NCI-H82 treated with DMSO at 0.1 percent for 48 hours (cell line): ENCODE measurements around the gene KLF16.
A peak's percentile ranks its signal among the peaks of the same experiment; 100 is the strongest.
"Not testable (repeated sequence)": the region's sequence is repeated elsewhere in the genome, so short reads cannot be mapped to it uniquely, and the experiment has no call there.

Experiments
- DNase-seq: peaks from one replicate; lab custom pipeline; 2025; ENCODE audit not compliant: unreplicated experiment; lab: John Stamatoyannopoulos, UW

Gene KLF16

DNA sequence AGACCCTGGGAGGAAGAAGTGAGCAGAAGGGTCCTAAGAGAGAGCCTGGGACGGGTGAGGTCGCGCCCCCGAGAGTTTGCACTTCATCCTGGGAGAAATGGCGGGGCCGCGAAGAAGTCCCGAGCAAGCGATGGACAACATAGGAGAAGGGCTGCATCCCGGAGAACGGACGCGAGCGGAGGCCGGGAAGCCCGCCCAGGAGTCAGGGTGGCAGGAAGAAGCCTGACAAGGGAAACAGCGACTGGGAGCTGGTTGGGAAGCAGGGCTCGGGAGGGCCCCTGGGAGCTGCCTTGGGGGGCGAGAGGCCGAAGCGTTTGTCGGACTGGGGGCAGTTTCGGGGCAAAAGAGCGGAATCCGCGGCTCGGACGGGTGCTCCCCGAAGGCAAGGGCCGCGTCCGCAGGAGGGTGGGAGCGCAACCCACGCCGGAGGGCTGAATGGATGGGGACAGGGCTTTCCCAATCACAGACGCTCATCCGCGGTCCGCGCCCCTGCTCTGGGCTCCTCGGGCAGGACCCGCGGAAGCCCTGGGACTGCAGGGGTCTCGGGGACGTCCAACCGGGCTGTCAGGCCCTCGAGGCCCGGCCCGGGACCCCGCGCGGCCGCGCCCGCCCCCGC, 21.4 kb upstream of the KLF16 start:
- DNase-seq: no peak

DNA sequence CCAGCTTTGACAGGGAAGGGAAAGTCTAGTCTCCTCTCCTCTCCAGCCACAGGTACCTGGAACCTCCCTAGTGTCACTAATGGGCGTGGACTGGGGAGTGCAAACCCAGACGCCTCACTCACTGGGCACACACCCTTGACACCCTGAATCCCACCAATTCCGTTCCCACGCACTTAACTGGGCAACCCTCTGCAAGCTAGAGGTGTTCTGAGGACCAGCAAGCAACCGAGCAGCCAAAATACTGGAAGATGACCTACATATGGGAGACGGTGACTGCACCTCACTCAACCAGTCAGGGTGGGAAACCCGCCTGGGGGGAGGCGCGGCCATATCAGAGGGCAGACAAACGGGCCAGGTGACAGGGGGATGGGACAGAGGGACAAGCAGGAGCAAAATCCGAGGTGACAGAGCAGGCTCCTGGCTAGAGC, 20.9 kb upstream of the KLF16 start:
- no peak for DNase-seq

DNA sequence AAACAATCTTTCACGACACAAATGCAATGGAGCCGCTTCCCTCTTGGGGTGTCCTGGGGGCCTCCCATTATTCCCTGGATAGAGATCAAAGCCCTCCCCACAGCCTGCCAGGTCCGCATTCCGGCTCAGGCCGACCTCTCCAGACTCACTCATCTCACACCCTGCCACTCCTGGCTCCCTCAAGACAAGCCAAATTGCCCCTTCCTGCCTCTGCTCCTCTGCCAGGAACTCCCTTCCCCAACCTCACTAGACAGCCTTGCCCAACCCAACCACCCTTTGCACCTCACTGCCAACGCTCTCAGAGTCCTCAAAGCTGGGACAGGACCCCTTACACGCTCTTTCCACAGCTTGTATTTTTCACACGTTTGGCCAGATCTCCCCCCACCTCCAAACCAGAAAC, 20.4 kb upstream of the KLF16 start:
- no peak for DNase-seq

DNA sequence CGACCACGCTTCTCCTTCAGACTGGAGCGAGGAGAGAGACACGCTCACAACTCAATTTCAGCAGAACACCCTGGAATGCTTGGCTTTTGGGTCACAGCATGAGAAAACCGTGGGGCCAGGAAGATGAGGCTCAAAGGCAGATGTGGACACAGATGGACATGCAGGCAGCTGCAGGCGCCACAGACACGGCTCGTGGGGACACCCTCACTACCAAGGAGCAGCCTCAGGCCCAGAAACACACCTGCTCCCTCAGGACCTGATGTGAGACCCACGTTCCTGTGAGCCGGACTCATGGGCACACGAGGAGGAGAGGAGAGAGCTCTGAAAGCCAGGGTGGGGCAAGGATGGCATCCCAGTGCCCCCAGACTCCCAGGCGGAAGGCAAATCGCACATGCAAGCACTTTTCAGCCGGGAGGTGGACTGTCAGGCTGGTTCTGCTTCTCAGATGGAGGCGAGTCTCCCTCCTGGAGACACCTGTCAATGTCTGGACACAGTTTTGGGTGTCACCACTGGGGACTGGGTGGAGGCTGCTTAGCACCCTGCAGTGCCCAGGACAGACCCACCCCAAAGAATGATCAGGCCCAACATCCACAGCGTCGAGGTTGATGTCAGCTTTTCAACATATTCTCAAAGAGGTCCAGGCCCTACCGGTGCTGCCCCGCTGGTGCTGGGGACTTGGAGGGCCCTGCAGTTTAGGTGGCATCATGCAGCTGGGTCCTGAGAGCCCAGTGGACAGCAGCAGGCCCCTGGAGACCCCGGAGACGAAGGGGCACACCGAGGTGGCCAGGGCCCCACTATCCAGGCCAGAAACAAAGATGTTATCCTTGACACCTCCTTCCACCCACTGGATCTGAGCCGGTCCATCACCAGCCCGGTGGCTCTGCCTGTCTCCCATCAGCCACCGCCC, 19.7 kb upstream of the KLF16 start:
- DNase-seq: no peak

DNA sequence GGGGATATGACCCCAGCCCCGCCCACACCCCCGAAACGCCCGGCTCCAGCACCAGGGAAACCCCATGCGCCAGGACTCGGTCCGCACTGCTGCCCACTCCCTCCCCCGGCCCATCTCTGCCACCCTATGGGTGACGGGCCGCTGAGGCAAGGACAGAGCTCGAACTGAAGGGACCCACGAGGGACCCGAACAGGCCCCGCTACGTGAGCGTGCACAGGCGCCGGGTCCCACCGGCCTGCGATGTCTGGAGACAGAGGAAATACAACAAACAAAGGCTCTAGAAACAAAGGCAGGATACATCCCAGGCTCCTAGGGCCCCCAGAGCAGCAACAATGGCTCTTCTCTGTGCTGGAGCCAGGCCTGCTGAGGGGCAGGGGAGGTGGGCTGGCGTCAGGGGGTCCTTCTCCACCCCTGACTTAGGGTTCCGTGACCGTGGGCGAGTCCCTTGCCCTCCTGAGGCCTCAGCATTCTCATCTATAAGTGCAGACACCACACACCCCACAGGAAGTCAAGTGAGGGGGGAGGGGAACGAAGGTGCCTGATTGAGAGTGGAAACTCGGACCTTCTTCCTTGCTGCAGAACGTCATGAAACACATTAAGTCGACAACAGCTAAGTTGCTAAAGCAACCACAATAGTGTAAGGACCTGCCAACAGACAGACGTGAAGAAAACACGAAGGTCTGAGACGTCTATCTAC, 18.9 kb upstream of the KLF16 start:
- DNase-seq: no peak

DNA sequence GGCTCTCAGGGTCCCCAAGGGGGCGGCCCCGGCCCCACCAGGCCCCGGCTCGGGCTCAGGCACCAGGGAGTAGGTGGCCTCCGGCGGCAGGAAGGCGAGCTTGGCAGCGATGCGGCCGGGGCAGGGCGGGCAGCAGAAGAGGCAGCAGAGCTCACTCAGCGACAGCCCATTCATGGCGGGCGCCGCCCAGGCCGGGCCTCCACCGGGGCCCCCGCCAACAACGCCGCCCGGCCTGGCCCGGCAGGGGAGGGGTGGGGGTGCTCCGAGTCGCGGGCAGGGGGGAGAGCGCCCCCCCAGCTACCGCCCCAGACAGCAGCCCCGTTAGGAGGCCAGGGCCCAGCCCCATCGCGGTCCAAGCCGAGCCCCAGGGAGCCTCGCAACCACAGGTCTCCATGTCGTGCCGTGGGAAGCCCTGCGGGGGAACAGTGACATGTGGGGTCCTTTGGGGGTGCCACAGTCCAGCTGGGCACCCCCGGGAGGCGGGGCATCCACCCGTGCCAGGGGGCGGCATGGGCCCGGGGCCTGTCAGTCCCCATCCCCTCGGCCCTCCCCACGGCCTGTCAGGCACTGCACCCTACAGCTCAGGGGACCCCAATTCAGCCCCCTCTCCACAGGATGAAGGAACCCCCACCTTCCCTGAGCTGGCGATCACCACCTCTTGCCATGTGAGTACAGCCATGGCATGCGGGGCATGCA, 18.2 kb upstream of the KLF16 start:
- DNase-seq: not testable (repeated sequence)

DNA sequence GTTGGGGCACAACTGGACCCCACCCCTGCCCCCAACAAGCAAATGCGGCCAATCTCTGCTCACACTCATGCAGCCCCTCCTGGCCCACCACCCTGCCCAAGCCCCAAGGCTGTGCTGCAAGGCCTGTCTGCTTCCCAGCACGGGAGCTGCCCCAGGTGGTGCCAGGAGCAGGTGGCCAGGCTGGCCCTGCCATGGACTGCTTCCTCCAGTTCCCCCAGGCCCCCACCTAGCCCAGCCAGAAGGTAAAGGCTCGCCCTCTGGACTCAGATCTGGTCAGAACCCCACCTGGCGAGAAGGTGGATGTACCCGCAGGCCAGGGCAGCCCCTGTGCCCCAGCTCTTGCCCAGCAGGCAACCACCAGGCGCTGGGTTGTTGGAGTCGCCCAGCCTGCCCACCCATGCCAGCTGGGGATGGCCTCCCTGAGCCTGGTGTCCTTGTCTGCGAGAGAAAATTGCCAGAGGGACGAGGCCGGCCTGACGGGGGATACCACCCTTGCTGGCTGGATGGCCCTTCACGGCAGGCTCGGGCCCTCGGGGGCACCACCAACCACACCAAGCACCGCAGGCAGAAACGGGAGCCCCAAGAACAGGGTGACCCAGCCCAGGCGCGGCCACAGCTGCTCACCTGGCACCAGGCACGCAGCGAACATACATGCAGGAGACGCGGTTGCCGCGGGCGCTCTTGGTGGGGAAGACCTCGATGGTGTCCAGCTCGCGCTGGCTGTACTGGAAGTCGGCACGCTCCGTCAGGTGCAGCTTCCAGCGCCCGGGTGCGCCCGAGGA, 17.4 kb upstream of the KLF16 start:
- DNase-seq: no peak

DNA sequence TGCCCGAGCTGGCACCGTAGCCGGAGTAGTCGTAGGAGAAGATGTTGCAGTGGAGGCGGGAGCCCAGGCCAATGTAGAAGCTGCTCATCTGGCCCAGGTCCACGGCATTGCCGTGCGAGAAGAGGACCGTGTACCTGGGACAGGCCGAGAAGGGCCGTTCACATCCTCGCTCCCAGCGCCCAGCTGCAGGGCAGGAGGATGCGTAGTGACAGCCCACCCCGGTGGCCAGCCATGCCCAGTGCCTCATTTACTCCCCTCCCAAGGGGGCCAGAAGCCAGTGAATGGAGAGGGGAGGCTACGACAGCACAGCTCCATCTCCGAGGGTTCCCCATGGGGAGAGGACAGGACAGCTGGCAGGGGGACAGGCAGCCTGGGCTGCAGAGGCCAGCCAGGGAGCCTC, 16.6 kb upstream of the KLF16 start:
- not testable (repeated sequence) for DNase-seq

DNA sequence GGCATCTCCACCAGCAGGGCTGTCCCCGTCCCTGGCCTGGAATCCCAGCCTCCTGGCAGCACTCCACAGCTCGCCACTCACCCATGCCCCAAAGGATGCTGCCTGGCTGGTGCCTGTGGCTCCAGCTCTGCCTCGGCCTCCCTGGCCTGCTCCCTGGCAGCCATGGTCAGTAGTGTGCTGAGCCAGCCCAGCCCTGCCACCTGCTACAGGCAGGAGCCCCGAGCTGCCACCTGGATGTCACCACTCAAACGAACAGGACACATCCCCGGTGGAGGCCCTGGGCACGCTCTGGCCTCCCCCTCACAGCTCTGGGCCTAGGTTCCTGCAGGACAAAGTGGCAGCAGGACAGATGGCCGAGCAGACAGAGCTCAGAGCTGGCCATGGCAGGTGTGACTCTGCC, 15.2 kb upstream of the KLF16 start:
- DNase-seq: not testable (repeated sequence)

DNA sequence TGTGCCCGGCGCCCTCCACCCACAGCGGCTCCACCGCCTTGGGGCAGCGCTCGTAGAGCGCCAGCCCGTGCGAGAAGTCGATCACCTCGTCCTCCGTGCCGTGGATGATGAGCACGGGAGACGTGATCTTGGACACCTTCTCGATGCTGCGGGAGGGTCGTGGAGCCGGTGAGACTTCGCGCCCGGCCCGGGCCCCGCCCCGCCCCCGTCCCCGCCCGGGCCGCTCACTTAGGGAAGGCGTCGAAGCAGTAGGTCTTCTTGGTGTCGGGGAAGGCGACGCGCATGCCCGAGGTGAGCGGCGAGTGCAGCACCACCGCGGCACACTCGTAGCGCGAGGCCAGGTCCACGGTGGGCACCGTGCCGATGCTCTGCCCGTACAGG, 13.9 kb upstream of the KLF16 start:
- DNase-seq: not testable (repeated sequence)

DNA sequence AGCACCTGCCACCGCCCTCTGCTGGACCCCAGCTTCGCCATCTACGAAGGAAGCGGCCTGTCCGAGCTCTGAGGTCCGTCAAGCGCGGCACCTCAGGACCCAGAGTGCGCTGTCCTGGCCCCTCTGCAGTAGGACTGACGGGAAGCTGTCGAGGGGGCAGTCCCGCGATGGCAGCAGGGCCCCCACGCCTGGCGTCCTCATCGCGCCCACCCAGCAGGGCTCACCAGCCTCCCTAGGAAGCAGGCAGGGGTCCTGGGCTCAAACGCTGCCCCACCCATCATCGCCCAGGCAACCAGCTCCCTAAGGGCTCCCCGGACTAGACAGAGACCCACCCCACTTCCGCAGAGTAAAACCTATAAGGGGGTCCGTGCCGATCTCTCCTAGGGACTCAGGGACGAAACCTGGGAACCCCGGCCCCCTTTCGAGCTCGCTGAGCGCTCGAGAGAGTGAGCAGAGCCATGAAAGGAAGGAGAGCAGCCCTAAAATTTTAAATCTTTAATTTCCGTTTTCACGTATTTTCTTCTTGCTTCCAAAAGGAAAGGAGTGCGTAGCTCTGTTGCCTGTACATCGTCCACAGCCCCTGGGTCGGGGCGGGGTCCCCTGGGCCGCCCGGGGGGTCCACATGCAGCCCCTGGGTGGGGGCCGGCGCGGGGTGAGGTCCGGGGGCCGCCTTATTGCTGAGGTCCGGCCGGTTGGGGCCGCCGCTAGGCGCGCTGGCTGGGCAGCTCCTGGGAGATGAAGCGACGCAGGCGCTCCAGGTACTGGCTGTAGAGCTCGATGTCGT, 13.3 kb upstream of the KLF16 start:
- DNase-seq: not testable (repeated sequence)

DNA sequence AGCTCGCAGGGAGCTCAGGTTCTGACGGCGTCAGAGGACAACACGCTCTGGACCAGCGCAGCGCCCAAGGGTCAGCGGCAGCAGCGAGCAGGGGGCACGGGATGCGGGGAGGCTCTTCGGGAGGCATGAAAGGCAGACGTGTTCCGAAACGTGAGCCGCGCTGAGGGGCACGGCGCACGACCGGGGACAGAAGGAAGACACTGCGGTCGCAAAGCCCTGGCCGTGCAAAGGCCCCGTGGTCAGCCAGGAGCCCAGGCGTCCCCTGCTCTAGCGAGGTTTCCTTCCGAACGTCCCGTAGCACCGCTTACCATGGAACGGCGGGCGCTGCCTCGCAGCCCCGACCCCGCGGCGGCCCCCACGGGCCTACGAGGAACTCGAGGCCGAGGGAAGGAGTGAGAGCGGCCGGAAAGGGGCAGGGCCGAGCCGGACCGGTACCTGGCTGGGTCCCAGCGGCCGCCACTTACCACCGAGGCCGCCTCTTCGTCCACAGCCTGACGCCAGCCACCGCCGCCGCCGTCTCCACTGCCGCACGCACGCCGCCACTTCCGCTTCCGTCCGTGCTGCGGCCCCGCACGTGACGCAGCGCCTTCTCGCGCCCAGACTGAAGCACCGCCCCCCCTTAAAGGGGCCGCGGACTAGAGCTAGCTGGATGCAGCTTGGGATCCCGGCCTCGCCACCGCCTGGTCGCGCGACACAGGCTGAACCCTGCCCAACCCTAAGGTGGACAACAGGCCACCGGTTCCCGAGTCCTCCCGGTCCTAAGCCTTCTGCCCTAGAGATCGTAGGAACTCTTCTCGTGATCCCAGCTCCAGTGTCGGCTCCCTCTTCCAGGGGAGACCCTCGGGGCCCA, 12.5 kb upstream of the KLF16 start:
- DNase-seq: peak; percentile 59

DNA sequence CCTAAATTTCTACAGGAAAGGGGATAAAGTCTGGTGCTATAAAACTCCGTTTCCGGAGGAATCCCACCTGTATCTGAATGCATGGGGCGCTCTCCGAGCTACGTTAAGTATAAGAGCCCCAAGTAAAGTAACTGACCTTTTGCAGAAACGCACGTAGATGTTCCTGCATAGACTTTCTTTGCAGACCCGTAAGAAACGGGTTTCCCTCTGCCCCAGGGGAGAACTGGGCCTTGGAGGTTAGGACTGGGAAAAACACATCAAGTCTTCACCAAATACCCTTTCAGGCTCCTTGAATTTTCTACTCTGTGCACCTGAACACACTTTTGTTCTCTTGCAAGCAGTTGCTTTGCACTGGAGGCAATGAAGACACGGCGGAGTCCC, 11.9 kb upstream of the KLF16 start:
- DNase-seq: not testable (repeated sequence)

DNA sequence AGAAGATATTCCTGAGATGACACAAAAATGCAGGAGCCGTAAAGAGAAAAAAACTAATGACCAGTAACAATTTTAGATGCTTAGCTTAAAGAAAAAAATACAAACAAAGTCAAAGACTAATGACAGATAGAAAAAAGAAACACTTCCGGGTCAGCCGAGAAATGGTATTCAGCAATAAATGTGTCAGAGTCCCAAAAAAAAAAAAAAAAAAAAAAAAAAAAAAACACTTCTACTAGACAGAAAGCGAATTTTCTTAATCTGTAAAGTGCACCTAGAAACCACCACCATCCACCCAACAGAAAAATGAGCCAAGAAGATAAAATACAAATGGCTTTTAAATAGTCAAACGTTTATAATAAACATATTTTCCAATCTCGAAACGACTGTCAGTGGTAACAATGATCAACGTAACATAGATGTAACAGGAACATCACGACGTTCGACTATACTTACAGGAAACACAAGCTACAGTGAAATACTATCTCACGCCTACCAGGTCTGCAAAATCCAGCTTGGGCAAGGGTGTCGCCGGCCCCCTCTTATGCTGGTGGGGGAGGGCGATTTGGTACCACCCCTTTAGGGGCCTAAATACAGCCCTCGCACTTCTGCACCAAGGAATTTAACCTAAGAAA, 11.3 kb upstream of the KLF16 start:
- DNase-seq: no peak

DNA sequence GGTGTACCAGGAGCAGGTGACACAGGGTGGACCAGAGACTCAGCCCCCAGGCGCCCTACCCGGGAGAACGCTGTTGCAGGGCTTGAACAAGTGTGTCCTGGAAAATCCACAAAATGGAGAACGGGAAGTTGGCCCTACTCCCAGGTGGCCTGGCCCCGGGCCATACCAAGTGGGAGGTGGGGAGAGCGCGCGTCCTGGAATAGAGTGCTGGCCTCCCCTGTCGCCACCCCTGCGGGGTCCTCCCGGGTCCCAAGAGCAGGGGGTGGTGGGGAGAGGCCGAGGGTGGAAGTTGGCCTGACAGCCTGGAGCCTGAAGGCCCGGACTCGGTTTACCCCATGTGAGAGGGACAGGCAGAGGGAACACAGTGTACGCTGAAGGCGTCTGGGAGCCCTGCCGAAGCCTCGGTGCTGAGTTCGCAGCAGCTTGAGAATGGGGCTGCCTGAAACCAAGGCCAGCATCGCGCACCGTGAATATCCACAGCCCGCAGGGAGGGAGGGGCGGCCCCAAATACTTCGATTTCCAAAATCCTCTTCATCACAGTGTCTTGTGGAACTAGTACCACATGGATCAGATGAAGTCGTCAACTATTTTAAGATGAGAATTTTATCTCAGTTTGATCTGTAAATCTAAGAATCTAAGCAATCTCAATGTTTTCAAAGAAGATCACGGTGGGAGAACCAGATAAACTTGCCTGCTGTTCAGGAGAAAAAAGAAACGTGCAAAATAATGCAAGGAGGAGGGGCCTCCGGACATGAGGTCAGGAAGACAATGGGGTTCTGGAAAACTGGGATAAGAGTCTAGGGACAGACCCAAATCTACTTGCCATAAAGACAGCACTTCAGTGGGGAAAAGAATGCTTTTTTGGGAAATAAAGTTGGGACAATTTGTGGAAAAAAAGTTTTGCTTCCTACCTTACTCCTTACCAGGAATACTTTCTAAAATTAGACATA, 10.4 kb upstream of the KLF16 start:
- DNase-seq: no peak

DNA sequence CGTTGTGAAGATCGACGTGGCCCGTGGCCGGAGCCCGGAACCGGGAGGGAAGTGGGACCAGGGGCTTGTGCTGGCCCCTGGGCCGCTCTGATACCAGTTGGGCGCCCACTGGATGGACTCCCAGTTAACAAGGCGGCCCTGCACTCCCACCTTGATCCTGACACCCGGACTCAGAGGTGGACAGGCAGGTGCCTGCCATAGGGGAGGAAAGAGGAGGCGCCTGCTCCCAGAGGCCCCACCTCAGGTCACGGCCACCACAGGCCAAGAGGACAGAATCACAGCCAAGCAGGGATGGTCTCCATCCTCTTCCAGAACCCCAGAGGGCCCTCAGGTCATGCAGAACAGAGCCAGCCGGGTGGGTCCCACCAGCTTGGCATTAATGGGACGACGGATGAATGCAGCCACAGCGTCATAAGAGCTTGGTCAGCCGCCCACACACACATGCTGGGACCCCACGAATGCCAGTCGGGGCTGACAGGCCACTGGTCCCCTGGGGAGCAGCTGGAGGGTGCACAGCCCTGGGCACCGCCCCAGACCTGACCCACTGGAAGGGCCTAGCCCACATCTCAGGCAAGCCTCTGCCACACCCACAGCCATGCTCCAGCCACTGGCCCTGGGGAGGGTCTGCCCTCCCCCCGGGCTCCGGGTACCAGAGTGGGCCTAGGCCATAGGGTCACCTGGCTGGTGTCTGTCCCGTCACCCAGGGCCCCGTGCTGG, 9.6 kb upstream of the KLF16 start:
- DNase-seq: no peak

DNA sequence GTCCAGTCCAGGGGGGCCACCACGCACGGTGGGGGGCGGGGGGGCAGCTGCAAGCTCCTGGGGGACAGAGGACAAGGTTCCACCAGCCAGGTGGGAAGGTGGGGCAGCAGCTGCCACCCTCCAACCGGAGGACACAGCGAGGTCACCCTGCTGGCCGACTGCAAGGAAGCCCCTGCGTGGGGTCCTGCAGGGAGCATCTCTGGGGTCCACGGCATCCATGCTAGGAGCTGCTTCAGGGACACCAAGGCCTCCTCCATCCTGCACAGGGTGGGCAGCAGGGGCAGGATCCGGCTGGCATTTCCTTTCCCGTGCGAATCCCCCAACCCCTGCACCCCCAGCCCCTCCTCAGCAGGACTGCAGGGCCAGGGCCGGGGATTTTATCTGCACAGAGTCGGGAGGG, 8.3 kb upstream of the KLF16 start:
- no peak for DNase-seq
